ENCODE results near the gene UBE4B. TPM values are rescaled to one million over a fixed set of nuclear protein-coding genes. Genes with fewer than 3 reads are reported as not detected.

The UBE4B gene
- total and polyA plus RNA-seq, 2 donors (not counting 1 experiment from before 2014, with no cell fraction given): 21.7 to 57.5 TPM

DNA sequence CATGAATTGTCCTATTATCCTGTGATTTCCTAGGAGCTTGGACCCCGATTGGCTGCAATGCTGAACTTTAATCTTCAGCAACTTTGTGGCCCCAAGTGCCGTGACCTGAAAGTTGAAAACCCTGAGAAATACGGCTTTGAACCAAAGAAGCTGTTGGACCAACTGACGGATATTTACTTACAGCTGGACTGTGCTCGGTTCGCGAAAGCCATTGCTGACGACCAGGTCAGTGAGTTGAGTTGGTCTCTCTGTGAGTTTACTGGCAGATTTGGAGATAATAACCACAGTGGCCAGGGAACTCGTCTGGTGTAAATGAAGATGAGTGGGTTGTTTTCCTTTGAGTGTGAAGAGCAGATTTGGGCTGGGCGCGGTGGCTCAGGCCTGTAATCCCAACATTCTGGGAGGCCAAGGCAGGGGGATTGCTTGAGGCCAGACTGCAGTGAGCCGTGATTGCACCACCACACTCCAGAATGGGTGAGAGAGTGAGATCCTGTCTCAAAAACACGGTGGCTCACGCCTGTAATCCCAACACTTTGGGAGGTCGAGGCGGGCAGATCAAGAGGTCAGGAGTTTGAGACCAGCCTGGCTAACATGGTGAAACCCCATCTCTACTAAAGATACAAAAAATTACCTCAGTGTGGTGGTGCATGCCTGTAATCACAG lies 138.5 kb downstream of the UBE4B start:
- ATAC-seq (ENCODE audit: low read depth) (no peak), DNase-seq (no peak)
- Histone ChIP-seq H2AFZ (ENCODE audit: insufficient read depth, low read depth, low read length, poor library complexity, severe bottlenecking) (no peak overlapping the region), H3K4me2 (replicated peaks; ENCODE audit: low read depth, low read length, poor library complexity, severe bottlenecking) (no peak overlapping the region), H3K27ac (ENCODE audit: low read length in 2 of 2) (no peak overlapping the region), H3K9me3 (ENCODE audit: control extremely low read depth in 1 of 3, control insufficient read depth in 2 of 3, insufficient read depth in 1 of 3, low read length in 2 of 3) (no peaks in the 10 kb centered on the region), H4K20me1 (ENCODE audit: control insufficient read depth, insufficient read depth, low read length, poor library complexity, severe bottlenecking) (no peaks in the 10 kb centered on the region), H3K36me3 (replicated peaks in 1 of 2; ENCODE audit: control extremely low read depth in 1 of 2, control insufficient read depth in 1 of 2, extremely low read depth in 1 of 2, insufficient read depth in 2 of 2, low read length in 1 of 2) (peaks cover 2 to 41% of the 10 kb centered on the region in 2 experiments), H3K79me2 (ENCODE audit: control insufficient read depth, insufficient read depth, low read length) (no peaks in the 10 kb centered on the region), H3K27me3 (replicated peaks in 1 of 4; ENCODE audit: control extremely low read depth in 1 of 4, control insufficient read depth in 3 of 4, insufficient read depth in 4 of 4, low read length in 3 of 4) (no peaks in the 10 kb centered on the region), H3K4me3 (ENCODE audit: control extremely low read depth in 1 of 5, extremely low read depth in 1 of 5, insufficient read depth in 1 of 5, low read depth in 2 of 5, low read length in 4 of 5) (no peak overlapping the region), H3K9ac (ENCODE audit: low read length) (no peak overlapping the region), H3K4me1 (ENCODE audit: control insufficient read depth in 2 of 2, insufficient read depth in 2 of 2, low read length in 2 of 2) (no peaks in the 10 kb centered on the region)
- Mint-ChIP-seq H3K4me1 (peaks cover 4% of the 10 kb centered on the region), H3K27me3 (no peaks in the 10 kb centered on the region), H3K27ac (no peak overlapping the region), H3K4me3 (no peak overlapping the region), H3K9me3 (ENCODE audit: insufficient read depth) (peaks cover 5% of the 10 kb centered on the region)
- ChIA-PET CTCF (no interaction called here), POLR2A (no interaction called here)
- WGBS (ENCODE audit: insufficient coverage): 95% methylated on average over 12 of the region's 16 CpGs
- no peak for TF ChIP-seq EZH2 (IDR thresholded peaks at IDR 0.05; ENCODE audit: borderline replicate concordance, insufficient read depth, low read depth, low read length, poor library complexity, severe bottlenecking)
- TF ChIP-seq, protein P1, sequence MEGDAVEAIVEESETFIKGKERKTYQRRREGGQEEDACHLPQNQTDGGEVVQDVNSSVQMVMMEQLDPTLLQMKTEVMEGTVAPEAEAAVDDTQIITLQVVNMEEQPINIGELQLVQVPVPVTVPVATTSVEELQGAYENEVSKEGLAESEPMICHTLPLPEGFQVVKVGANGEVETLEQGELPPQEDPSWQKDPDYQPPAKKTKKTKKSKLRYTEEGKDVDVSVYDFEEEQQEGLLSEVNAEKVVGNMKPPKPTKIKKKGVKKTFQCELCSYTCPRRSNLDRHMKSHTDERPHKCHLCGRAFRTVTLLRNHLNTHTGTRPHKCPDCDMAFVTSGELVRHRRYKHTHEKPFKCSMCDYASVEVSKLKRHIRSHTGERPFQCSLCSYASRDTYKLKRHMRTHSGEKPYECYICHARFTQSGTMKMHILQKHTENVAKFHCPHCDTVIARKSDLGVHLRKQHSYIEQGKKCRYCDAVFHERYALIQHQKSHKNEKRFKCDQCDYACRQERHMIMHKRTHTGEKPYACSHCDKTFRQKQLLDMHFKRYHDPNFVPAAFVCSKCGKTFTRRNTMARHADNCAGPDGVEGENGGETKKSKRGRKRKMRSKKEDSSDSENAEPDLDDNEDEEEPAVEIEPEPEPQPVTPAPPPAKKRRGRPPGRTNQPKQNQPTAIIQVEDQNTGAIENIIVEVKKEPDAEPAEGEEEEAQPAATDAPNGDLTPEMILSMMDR (IDR thresholded peaks at IDR 0.05): no peak
- intact Hi-C loops (cut with micrococcal nuclease): no loop called here

DNA sequence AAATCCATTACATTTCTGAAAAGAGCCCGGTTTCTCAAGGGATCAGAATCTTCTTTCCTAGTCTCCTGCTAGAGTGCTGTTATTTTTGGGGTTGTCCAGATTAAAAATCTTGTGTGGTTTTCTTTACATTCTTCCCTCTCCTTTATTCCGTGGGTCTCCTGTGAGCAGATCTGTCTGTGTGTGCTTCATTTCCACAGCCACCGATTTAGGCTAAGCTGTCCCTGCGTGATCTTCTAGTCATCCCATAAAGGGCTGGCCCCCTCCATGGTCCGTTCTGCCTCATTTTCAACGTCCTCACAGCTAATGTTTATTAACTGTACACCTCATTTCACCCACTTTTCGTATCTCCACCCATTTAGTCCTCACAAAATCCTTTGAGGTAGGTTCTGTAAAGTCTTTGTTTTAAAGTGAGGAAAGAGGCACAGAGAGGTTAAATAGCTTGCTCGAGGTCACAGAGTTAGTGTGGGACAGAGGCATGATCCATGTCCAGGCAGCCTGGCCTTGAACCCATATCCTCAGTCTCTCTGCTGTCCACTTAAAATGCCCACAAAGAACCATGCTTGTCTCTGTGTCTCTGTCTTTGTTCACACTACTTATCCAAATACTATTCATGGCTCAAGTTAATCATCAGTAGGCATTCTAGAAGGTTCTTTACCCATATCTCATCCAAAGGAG lies 139.4 kb downstream of the UBE4B start:
- Mint-ChIP-seq H3K9me3 (ENCODE audit: insufficient read depth) (peaks cover 5% of the 10 kb centered on the region), H3K27me3 (no peaks in the 10 kb centered on the region), H3K27ac (no peak overlapping the region), H3K4me3 (no peak overlapping the region), H3K4me1 (peaks cover 4% of the 10 kb centered on the region)
- Histone ChIP-seq H3K4me3 (ENCODE audit: control extremely low read depth in 1 of 5, extremely low read depth in 1 of 5, insufficient read depth in 1 of 5, low read depth in 2 of 5, low read length in 4 of 5) (no peak overlapping the region), H3K36me3 (replicated peaks in 1 of 2; ENCODE audit: control extremely low read depth in 1 of 2, control insufficient read depth in 1 of 2, extremely low read depth in 1 of 2, insufficient read depth in 2 of 2, low read length in 1 of 2) (peaks cover 2 to 40% of the 10 kb centered on the region in 2 experiments), H3K27me3 (replicated peaks in 1 of 4; ENCODE audit: control extremely low read depth in 1 of 4, control insufficient read depth in 3 of 4, insufficient read depth in 4 of 4, low read length in 3 of 4) (no peaks in the 10 kb centered on the region), H3K4me1 (ENCODE audit: control insufficient read depth in 2 of 2, insufficient read depth in 2 of 2, low read length in 2 of 2) (no peaks in the 10 kb centered on the region), H4K20me1 (ENCODE audit: control insufficient read depth, insufficient read depth, low read length, poor library complexity, severe bottlenecking) (no peaks in the 10 kb centered on the region), H3K79me2 (ENCODE audit: control insufficient read depth, insufficient read depth, low read length) (no peaks in the 10 kb centered on the region), H3K27ac (ENCODE audit: low read length in 2 of 2) (no peak overlapping the region), H3K4me2 (replicated peaks; ENCODE audit: low read depth, low read length, poor library complexity, severe bottlenecking) (no peak overlapping the region), H2AFZ (ENCODE audit: insufficient read depth, low read depth, low read length, poor library complexity, severe bottlenecking) (no peak overlapping the region), H3K9me3 (ENCODE audit: control extremely low read depth in 1 of 3, control insufficient read depth in 2 of 3, insufficient read depth in 1 of 3, low read length in 2 of 3) (no peaks in the 10 kb centered on the region), H3K9ac (ENCODE audit: low read length) (no peak overlapping the region)
- WGBS (ENCODE audit: insufficient coverage): 93% methylated on average over 5 of the region's 8 CpGs
- DNase-seq: no peak
- no peak for ATAC-seq (ENCODE audit: low read depth)
- CTCF ChIA-PET: no interaction called here
- POLR2A ChIA-PET: no interaction called here
- no peak for TF ChIP-seq EZH2 (IDR thresholded peaks at IDR 0.05; ENCODE audit: borderline replicate concordance, insufficient read depth, low read depth, low read length, poor library complexity, severe bottlenecking)
- TF ChIP-seq, protein P1 (IDR thresholded peaks at IDR 0.05): no peak
- intact Hi-C loops (cut with micrococcal nuclease): no loop called here

Measured in B cell (primary cell).